Activated CD4-positive, CD25-positive, alpha-beta regulatory T cell treated with anti-CD3 and anti-CD28 coated beads, Interleukin-2, amount 50 U/mL, for 24 hours (primary cell): ENCODE results near the gene MAP3K7CL.
A peak's percentile ranks its signal among the peaks of the same experiment; 100 is the strongest.

ENCODE experiments used
- ATAC-seq, 2 donors: fragments of 150-1000 bp; cut with Tn5 transposase; one replicate each; pipeline ENCODE4 v1.10.0; 2021; ENCODE audit warnings: mild to moderate bottlenecking in 1 of 2, moderate library complexity in 1 of 2

The MAP3K7CL gene

GRCh38 chr21:29168891-29169315, 38.5 kb downstream of the MAP3K7CL start:
- no peak for ATAC-seq

- ATAC-seq: no peak
These were observed 40.5 kb downstream of the MAP3K7CL start for GRCh38 chr21:29170944-29171343.

DNA sequence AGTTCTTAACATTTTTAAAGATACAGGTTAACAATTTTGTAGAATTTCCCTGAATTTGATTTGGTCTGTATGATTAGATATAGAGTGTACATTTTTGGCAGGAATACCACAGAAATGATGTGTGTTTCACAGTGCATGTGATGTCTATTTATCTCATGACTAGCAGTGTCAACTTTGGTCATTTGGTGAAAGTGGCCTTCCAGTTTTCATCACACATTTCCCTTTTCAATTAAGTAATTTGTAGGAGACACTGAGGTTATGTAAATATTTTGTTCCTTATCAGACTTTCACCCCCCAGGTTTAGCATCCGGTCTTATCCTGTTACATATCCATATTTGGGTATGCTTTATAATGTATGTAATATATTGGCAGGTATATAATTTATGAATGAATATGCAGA, 41.8 kb downstream of the MAP3K7CL start:
- ATAC-seq: no peak

DNA sequence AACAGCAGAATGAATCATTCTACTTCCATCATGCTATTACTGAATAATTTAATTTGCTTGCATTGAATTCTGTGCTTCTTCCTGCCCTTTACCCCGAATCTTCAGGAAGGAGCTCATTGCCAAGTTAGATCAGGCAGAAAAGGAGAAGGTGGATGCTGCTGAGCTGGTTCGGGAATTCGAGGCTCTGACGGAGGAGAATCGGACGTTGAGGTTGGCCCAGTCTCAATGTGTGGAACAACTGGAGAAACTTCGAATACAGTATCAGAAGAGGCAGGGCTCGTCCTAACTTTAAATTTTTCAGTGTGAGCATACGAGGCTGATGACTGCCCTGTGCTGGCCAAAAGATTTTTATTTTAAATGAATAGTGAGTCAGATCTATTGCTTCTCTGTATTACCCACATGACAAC, 44.2 kb downstream of the MAP3K7CL start:
- ATAC-seq: no peak

DNA sequence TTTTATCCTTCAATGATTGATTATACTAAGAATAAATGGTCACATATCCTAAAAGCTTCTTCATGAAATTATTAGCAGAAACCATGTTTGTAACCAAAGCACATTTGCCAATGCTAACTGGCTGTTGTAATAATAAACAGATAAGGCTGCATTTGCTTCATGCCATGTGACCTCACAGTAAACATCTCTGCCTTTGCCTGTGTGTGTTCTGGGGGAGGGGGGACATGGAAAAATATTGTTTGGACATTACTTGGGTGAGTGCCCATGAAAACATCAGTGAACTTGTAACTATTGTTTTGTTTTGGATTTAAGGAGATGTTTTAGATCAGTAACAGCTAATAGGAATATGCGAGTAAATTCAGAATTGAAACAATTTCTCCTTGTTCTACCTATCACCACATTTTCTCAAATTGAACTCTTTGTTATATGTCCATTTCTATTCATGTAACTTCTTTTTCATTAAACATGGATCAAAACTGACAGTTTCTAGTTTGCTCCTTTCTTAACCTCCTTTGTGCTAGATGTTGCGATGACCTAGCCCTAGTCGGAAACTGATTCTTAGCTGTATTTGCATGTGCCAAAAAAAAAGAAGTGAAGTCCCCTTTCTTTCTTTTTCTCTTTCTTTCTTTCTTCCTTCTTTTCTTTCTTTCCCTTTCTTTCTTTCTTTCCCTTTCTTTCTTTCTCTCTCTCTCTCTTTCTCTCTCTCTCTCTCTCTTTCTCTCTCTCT, 45.1 kb downstream of the MAP3K7CL start:
- no peak for ATAC-seq

GRCh38 chr21:29176471-29177120, 46.2 kb downstream of the MAP3K7CL start:
- ATAC-seq: no peak

DNA sequence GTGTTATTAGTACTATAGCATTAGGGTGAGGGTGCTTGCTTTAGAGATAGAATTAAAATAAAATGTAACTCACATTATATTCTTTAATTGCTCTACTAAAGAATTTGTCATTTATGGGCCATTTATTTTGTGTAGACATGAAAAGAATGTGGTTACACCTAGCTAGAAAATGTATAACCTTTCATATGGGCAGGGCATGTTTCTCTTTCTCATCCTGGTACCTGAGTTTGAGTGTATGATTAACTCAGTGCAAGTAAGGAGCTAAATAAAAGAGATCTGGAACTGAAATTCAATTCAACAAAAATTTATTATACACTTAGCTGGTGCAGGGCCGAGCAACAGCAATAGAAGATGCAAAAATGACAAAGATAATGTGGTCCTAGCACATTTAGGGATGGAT, 47.4 kb downstream of the MAP3K7CL start:
- ATAC-seq: no peak

- no peak for ATAC-seq
These were observed 48.5 kb downstream of the MAP3K7CL start for GRCh38 chr21:29178926-29179325.

DNA sequence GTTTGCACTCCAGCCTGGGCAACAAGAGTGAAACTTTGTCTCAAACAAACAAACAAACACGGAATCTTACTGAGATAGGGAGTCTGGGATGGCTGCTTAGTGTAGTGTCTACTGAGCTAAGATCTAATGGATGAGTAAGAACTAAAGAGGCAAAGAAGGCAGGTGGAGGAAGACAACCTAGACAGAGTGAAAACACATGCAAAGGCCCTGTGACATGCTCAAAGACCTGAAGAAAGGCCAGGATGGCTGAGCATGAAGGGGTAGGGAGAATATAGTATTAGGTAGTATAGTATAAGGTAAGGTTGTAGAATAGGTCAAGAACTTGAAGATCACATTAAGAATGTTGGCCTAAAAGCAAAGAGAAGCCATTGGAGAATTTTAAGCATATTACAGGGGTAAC, 49.1 kb downstream of the MAP3K7CL start:
- ATAC-seq: no peak

GRCh38 chr21:29181799-29182470, 51.5 kb downstream of the MAP3K7CL start:
- peak in 1 of 2 donors; percentile 13 for ATAC-seq

DNA sequence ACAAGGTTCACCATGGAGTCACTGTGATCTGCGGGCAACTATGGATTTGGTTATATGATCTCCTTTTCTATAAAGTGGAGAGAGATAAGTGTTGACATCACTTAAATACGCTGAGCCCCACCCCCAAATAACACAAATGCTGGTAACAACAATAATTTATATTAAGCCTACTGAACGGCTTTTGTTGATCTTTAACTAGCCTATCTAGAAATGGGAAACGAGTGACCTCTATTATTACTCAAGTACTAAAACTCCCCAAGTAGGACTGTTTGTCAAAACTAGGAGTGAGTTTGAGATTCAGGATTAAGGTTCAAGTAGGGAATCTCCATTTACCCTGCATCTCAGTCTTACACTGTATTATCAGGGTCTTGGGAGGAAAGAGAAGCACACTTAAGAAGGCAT, 52.2 kb downstream of the MAP3K7CL start:
- no peak for ATAC-seq

- ATAC-seq: no peak
These were observed 53.6 kb downstream of the MAP3K7CL start for GRCh38 chr21:29184037-29184436.

- no peak for ATAC-seq
These were observed 54.7 kb downstream of the MAP3K7CL start for GRCh38 chr21:29185172-29185571.

DNA sequence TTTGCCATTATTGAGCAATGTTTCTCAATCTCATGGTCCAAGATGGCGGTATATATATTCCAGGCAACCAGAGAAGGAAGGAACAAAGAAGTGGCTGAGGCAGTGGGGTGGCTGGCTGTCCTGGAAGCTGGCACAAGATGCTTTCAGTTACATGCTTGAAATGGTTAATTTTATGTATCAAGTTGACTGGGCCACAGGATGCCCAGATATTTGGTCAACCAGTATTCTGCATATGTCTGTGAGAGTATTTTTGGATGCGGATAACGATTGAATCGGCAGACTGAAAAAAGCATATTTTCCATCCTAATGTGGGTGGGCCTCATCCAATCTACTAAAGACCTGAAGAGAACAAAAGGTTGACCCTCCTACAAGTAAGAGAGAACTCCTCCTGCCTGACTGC, 55.2 kb downstream of the MAP3K7CL start:
- ATAC-seq: no peak

GRCh38 chr21:29186246-29186645, 55.8 kb downstream of the MAP3K7CL start:
- no peak for ATAC-seq

- ATAC-seq: no peak
These were observed 57.5 kb downstream of the MAP3K7CL start for GRCh38 chr21:29187944-29188343.

DNA sequence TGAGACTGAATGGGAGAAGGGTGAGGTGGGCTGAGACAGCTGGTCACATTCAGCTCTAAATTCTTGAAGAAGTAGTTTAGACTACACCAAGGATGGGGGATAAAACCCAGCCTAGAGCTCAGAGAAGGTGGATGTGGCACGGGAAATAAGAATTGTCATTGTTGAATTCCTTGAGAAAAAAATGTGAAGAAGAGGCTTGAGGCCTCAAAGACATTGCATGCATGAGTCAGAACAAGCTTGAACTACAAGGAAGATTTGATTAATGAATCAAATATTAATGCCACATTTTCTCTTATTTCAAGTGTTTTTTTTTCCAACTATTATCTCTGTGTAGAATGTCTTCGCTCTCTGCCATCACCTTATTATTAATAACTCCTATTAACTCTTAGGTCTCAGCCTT, 58.9 kb downstream of the MAP3K7CL start:
- ATAC-seq: no peak

GRCh38 chr21:29190923-29191331, 60.5 kb downstream of the MAP3K7CL start:
- no peak for ATAC-seq

GRCh38 chr21:29193072-29193471, 62.6 kb downstream of the MAP3K7CL start:
- ATAC-seq: no peak

DNA sequence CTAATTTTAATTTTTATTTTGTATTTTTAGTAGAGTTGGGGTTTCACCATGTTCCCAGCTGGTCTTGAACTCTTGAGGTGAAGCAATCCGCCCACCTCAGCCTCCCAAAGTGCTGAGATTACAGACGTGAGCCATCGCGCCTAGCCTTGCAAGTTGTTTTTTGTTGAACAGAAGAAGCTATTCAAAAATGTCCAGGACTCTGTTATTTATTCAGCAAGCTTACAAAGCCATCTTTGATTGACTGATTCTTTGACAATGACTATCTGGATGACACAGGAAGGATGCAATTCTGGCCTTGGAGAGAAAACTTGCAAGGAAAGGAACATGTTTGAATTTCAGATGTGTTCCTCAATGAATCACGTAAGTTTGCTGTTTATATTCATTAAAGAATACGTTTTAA, 63.5 kb downstream of the MAP3K7CL start:
- no peak for ATAC-seq

GRCh38 chr21:29194342-29194741, 63.9 kb downstream of the MAP3K7CL start:
- no peak for ATAC-seq

DNA sequence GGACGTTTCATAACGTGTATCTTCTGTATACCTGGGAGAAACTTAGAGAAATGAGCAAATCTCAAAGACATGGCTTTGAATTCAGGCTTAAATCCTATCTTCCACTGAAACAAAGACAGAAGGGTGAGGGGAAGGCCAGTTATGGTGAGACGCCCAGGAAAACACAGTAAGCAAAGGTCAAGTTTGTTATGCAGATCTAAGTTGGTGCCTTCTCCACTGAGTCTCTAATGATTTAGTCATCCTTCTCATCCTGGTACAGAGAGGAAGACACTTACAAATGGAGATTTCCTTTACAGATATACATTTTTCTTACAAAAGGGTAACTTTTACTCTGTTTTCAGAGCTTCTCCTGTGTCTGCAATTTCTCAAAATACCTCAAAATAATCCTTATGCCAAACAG, 64.4 kb downstream of the MAP3K7CL start:
- no peak for ATAC-seq

DNA sequence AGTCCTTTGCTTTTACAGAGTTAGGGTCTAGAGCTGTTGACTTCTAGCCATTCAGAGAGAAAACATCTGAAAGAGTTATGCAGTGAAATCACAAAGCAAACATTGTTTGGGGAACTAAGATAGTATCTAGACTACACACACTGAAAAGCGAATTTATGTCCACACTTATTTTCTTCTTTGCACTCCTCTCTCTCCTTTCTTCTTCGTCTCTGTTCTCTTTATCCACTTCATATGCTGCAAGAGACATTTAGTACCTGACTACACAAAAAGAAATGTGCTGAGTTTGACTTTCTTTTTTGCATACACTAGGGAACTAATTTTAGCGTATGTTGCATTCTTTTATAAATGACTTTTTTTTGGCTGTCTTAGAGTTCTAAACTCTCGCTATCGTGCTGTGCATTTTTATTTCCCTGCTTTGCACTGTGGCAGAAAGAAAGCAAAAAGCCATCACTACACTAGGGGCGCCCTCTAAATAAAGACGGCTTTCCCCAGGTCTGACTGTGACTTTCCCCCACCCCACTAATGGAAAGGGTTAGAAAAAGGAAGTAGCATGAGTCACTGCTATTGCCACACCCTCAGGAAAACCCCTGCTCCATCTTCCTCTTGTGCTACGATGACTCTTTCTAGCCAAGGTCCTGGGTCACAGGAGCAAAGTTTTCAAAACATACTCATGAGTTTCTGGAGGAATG, 65.7 kb downstream of the MAP3K7CL start:
- peak; percentile 98 to 99 for ATAC-seq
